AG04449 (cell line): Measurements from ENCODE around the gene TPP1.

Source experiments
- CTCF ChIA-PET: fragments of 350-600 bp; formaldehyde crosslinking; extraction: SDS; loops from one replicate; lab custom pipeline; 2021; ENCODE audit warnings: antibody characterized with exemption; lab: Yijun Ruan, JAX
- POLR2A ChIA-PET: fragments of 400-600, 350-600 bp; formaldehyde crosslinking; extraction: SDS; loops from one replicate; lab custom pipeline; 2020; ENCODE audit warnings: antibody characterized with exemption, inconsistent platforms; lab: Yijun Ruan, JAX
- DNase-seq: peaks from one replicate; pipeline ENCODE4 v3.0.0-alpha.2; 2010; ENCODE audit warnings: low read depth, low spot score
- H3K4me3 ChIP-seq: 2 replicates; pipeline ENCODE4 v1.5.1; 2011; ENCODE audit warnings: low read depth, mild to moderate bottlenecking, control low read depth, low read length
- TF ChIP-seq, protein P1 (sequence below): IDR thresholded peaks from one replicate; pipeline ENCODE4 v1.5.1; 2011; ENCODE audit warnings: mild to moderate bottlenecking, moderate library complexity, low read length, control low read depth, inconsistent platforms; ENCODE audit not compliant: insufficient read depth; ENCODE audit errors: missing control alignments

TPP1 gene

DNA sequence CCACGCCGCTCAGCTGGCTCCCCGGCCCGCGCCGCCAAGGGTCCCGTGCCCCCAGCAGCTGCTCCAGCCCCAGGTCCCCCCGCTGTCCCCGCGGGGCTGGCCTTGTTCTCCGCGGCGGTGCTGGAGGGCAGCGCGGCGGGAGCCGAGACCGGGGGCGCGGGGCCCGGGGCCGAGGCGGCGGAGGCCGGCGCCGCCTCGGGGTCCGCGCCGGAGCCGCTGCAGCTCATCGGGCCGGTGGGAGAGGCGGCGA is 7.3 kb downstream of the TPP1 start:
- TF ChIP-seq, protein P1, sequence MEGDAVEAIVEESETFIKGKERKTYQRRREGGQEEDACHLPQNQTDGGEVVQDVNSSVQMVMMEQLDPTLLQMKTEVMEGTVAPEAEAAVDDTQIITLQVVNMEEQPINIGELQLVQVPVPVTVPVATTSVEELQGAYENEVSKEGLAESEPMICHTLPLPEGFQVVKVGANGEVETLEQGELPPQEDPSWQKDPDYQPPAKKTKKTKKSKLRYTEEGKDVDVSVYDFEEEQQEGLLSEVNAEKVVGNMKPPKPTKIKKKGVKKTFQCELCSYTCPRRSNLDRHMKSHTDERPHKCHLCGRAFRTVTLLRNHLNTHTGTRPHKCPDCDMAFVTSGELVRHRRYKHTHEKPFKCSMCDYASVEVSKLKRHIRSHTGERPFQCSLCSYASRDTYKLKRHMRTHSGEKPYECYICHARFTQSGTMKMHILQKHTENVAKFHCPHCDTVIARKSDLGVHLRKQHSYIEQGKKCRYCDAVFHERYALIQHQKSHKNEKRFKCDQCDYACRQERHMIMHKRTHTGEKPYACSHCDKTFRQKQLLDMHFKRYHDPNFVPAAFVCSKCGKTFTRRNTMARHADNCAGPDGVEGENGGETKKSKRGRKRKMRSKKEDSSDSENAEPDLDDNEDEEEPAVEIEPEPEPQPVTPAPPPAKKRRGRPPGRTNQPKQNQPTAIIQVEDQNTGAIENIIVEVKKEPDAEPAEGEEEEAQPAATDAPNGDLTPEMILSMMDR = no peak
- H3K4me3 ChIP-seq = peak overlapping the region; percentile 72
- no peak for DNase-seq
- POLR2A ChIA-PET = interaction anchor here (0.7 to 1.4 kb wide), 12 partner anchors 9 to 233 kb away, joined by 3 to 5 read pairs (median 4); partner anchors contain the start of genes ARFIP2, RRP8 and TIMM10B
- CTCF ChIA-PET = interaction anchor here (0.6 to 3.1 kb wide), 5 partner anchors 9 to 106 kb away, joined by 3 to 23 read pairs (median 3); partner anchors contain the start of gene MRPL17

DNA sequence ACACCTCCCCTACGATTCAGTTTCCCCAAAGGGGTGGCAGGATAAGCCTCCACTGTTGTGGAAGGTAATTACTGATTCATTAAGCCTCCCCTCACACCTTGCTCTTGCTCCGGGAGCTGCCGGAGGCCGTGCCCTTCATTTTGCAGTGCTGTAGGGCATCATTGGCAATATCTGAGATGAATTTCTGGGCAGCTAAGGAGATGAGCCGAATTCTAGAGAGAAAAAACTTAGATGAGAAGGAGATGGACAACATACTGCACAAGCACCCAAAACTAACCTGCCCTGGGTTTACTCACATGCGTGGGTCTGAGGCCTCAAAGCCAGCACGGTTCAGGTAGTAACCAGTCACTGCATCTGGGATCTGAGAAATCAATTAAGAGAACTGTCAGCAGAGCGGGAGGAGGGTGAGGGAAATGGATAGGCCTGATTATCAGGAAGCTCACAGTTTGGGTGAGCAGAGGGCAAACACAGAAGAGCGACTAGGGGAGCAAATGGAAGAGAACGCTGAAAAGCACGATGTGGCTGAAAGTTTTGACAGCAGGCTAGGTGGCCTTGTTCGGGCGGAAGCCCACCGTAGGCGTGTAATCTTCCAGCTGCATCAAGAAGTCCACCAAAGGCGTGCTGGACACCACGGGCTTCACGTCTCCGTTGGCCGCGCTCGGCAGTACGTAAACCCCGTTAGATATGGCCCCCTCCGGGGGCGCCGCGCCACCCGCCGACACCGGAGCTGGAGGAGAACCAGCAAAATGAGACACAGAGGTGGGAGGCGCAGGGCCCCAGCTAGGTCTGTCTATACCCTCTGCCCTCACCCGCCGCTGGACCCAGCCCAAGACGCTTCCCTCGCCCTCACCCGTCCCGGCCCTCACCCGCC is 7.9 kb downstream of the TPP1 start:
- no peak for DNase-seq
- POLR2A ChIA-PET = interaction anchor here (0.7 to 1.4 kb wide), 13 partner anchors 9 to 232 kb away, joined by 3 to 5 read pairs (median 4); partner anchors contain the start of genes ARFIP2, RRP8, TIMM10B and TRIM3
- TF ChIP-seq, protein P1 = no peak
- H3K4me3 ChIP-seq = peak overlapping the region; percentile 72
- CTCF ChIA-PET = interaction anchor here (0.6 to 3.1 kb wide), 5 partner anchors 10 to 106 kb away, joined by 3 to 23 read pairs (median 3); partner anchors contain the start of gene MRPL17

DNA sequence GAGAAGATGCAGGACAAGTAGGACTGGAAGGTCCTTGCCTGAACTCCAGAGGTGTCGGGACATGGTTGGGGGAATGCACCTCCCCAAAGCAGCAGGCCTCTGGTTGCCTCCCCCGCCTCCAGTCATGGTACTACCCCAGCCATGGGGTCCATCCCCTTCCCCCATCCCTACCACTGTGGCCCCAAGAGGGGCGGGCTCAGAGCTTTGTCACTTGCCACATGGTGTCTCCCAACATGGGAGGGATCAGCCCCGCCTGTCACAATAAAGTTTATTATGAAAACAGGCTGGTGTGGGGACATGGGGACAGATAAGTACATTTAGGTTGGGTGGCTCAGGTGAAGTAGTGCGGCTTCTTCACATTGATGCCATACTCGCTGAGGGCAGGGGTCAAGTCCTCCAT is 8.6 kb downstream of the TPP1 start:
- DNase-seq = no peak
- H3K4me3 ChIP-seq = peak overlapping the region; percentile 72
- POLR2A ChIA-PET = interaction anchor here (1.1 kb wide), 1 partner anchor 137 kb away, joined by 4 read pairs; the partner anchor contains the start of gene TRIM3
- CTCF ChIA-PET = interaction anchor here (1.0 to 3.1 kb wide), 4 partner anchors 8 to 79 kb away, joined by 3 to 23 read pairs (median 9); partner anchors contain the start of genes MRPL17 and TPP1
- TF ChIP-seq, protein P1 = no peak

DNA sequence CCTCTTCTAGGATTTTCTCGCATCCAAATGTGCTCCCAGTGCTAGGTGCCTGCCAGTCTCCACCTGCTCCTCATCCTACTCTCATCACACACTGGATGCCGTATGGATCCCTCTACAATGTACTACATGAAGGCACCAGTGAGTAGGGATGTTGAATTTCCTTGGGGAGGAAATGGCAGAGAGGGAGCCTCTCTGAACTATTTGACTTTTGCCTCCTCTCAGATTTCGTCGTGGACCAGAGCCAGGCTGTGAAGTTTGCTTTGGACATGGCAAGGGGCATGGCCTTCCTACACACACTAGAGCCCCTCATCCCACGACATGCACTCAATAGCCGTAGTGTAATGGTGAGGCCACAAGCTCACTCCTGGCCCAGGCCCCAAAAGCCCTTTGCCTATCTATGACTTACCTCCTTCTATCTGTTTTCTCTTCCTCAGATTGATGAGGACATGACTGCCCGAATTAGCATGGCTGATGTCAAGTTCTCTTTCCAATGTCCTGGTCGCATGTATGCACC is 9.7 kb downstream of the TPP1 start:
- CTCF ChIA-PET = interaction anchor here (1.8 kb wide), 1 partner anchor 9 kb away, joined by 7 read pairs; the partner anchor contains the start of gene TPP1
- DNase-seq = no peak
- TF ChIP-seq, protein P1 = no peak
- H3K4me3 ChIP-seq = no peak overlapping the region
- POLR2A ChIA-PET = no interaction called here

DNA sequence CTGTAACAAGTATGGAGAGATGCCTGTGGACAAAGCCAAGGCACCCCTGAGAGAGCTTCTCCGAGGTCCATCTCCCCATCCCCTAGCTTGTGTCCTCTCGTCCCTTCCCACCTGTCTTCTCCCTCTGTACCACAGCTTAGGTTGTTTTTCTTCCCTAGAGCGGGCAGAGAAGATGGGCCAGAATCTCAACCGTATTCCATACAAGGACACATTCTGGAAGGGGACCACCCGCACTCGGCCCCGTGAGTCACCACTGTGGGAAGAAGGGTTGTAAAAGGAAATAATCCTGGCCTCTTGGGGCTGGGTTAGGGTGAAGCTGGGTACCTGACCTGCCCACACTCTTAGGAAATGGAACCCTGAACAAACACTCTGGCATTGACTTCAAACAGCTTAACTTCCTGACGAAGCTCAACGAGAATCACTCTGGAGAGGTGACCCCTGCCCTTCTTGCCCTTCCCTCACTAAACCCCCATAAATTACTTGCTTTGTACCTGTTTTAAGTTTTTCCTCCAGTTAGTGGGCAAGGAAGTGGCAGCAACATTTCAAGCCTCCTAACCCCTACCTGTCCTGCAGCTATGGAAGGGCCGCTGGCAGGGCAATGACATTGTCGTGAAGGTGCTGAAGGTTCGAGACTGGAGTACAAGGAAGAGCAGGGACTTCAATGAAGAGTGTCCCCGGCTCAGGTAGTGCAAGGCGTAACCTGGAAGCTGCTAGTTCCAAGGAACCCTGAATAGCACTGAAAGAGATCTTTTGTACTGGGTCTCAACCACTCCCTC is 10.3 kb downstream of the TPP1 start:
- no peak overlapping the region for H3K4me3 ChIP-seq
- CTCF ChIA-PET = interaction anchor here (1.1 to 1.8 kb wide), 6 partner anchors 10 to 229 kb away, joined by 3 to 7 read pairs (median 4); partner anchors contain the start of genes MRPL17 and TPP1
- TF ChIP-seq, protein P1 = no peak
- DNase-seq = no peak
- POLR2A ChIA-PET = interaction anchor here (0.6 kb wide), 1 partner anchor 12 kb away, joined by 3 read pairs; no protein-coding TSS in a partner anchor
